GM12878 (cell line): Measurements from ENCODE around the gene ATXN2. TPM values are rescaled to one million over a fixed set of nuclear protein-coding genes. Genes with fewer than 3 reads are reported as not detected.

Source experiments
- ATAC-seq: fragments of 200-7000 bp; cut with Tn5 transposase; 3 replicates; pipeline ENCODE4 v1.9.1; 2020; ENCODE audit warnings: mild to moderate bottlenecking, moderate library complexity
- BruUV-seq: library from RNA; stranded (reverse); fragments of 400-500 nt; replicated peaks from 2 replicates; lab custom pipeline; 2021; lab: Mats Ljungman, UMichigan
- CTCF ChIA-PET: fragments of 300-600 bp; sonication (Branson Sonifier 250); formaldehyde crosslinking; extraction: SDS; loops from one replicate; lab custom pipeline; 2021; ENCODE audit warnings: inconsistent platforms; lab: Yijun Ruan, JAX
- POLR2A ChIA-PET: fragments of 350-600 bp; formaldehyde crosslinking; extraction: SDS; loops from one replicate; lab custom pipeline; 2021; ENCODE audit warnings: inconsistent platforms; lab: Charles Lee
- RAD21 ChIA-PET: fragments of 300-600 bp; sonication (Branson Sonifier 250); formaldehyde crosslinking; loops from one replicate; lab custom pipeline; 2023; ENCODE audit warnings: antibody characterized with exemption; ENCODE audit not compliant: unreplicated experiment; lab: Charles Lee
- SMC1A ChIA-PET: fragments of 300-600 bp; sonication (Branson Sonifier 250); formaldehyde crosslinking; loops from one replicate; lab custom pipeline; 2023; ENCODE audit not compliant: unreplicated experiment, uncharacterized antibody; lab: Charles Lee
- DNase-seq: peaks from one replicate; pipeline ENCODE4 v3.0.0-alpha.2; 2011; ENCODE audit warnings: low read depth, low spot score
- FAIRE-seq: peaks from 3 replicates; lab custom pipeline; 2011; peaks lifted over from hg19 to GRCh38; lab: Jason Lieb, UNC
- H2AFZ ChIP-seq: 2 replicates; pipeline ENCODE4 v1.6.0; 2011; ENCODE audit warnings: low read depth, low read length, control low read depth; ENCODE audit not compliant: control insufficient read depth
- H3K27ac ChIP-seq: 2 replicates; pipeline ENCODE4 v1.5.1; 2011; ENCODE audit warnings: control low read depth; ENCODE audit not compliant: control insufficient read depth, insufficient read depth
- H3K27me3 ChIP-seq, 2 experiments: replicated peaks in 1 of 2; 2 replicates each; pipeline versions ENCODE4 v1.6.0 to v1.6.1; 2011; ENCODE audit warnings: low read length in 1 of 2; ENCODE audit not compliant: control insufficient read depth in 2 of 2, insufficient read depth in 2 of 2
- H3K36me3 ChIP-seq, 2 experiments: 2 replicates each; pipeline ENCODE4 v1.5.1; 2011; ENCODE audit warnings: low read length in 1 of 2; ENCODE audit not compliant: control insufficient read depth in 2 of 2, insufficient read depth in 2 of 2
- H3K4me1 ChIP-seq: 2 replicates; pipeline ENCODE4 v1.6.1; 2011; ENCODE audit warnings: mild to moderate bottlenecking, low read length, moderate library complexity, mixed read lengths; ENCODE audit not compliant: control insufficient read depth, insufficient read depth
- H3K4me2 ChIP-seq: 2 replicates; pipeline ENCODE4 v1.6.0; 2011; ENCODE audit warnings: control low read depth; ENCODE audit not compliant: control insufficient read depth, insufficient read depth
- H3K4me3 ChIP-seq: fragments of 200-600 bp; sonication (generic); 2 replicates; pipeline ENCODE4 v1.5.1; 2016
- H3K79me2 ChIP-seq: 2 replicates; pipeline ENCODE4 v1.6.0; 2011; ENCODE audit warnings: low read length; ENCODE audit not compliant: control insufficient read depth, insufficient read depth
- H3K9ac ChIP-seq: 2 replicates; pipeline ENCODE4 v1.8.0; 2011; ENCODE audit warnings: low read length, control low read depth, mixed read lengths; ENCODE audit not compliant: control insufficient read depth, insufficient read depth
- H3K9me3 ChIP-seq: replicated peaks from 3 replicates; pipeline ENCODE4 v1.5.1; 2011; ENCODE audit warnings: mild to moderate bottlenecking, low read length; ENCODE audit not compliant: control insufficient read depth, insufficient read depth
- H4K20me1 ChIP-seq: 2 replicates; pipeline ENCODE4 v1.6.0; 2011; ENCODE audit not compliant: control insufficient read depth, insufficient read depth
- CHD1 ChIP-seq: IDR thresholded peaks from 2 replicates; pipeline ENCODE4 v1.6.1; 2012; ENCODE audit warnings: low read depth, low read length, improper control_type of control experiment
- EP300 ChIP-seq, 2 experiments: fragments of 150-350 bp in 1 of 2; IDR thresholded peaks; 2 replicates each; pipeline ENCODE4 v1.6.1; 2011 to 2012; ENCODE audit warnings: low read depth in 2 of 2, low read length in 2 of 2, borderline replicate concordance in 1 of 2, improper control_type of control experiment in 1 of 2, inconsistent platforms in 1 of 2; ENCODE audit not compliant: control insufficient read depth in 1 of 2
- IRF4 ChIP-seq: IDR thresholded peaks from 2 replicates; pipeline ENCODE4 v1.6.1; 2011; ENCODE audit warnings: low read depth, low read length
- JUND ChIP-seq: IDR thresholded peaks from 2 replicates; pipeline ENCODE4 v1.6.1; 2012; ENCODE audit warnings: low read depth, mild to moderate bottlenecking, low read length, improper control_type of control experiment, moderate library complexity
- KAT2A ChIP-seq: conservative IDR thresholded peaks from 2 replicates; pipeline ENCODE4 v1.6.1; 2011; ENCODE audit warnings: low read depth, low read length; ENCODE audit not compliant: control insufficient read depth
- NR2C1 ChIP-seq: fragments of 450-650 bp; IDR thresholded peaks from 2 replicates; pipeline ENCODE4 v1.6.1; 2017; ENCODE audit warnings: antibody characterized with exemption, mild to moderate bottlenecking, moderate library complexity
- POLR2A ChIP-seq: IDR thresholded peaks from 2 replicates; pipeline ENCODE4 v1.6.1; 2011; ENCODE audit warnings: low read depth, mild to moderate bottlenecking, low read length
- RCOR1 ChIP-seq: conservative IDR thresholded peaks from 2 replicates; pipeline ENCODE4 v1.6.1; 2012; ENCODE audit warnings: low read depth, low read length, improper control_type of control experiment
- RELA ChIP-seq: fragments of 450-650 bp; IDR thresholded peaks from 2 replicates; pipeline ENCODE4 v1.8.0; 2014; ENCODE audit warnings: borderline replicate concordance; ENCODE audit not compliant: partially characterized antibody
- SIN3A ChIP-seq: IDR thresholded peaks from 2 replicates; pipeline ENCODE4 v1.6.1; 2012; ENCODE audit warnings: low read depth, low read length, improper control_type of control experiment
- SUPT20H ChIP-seq: IDR thresholded peaks from 2 replicates; pipeline ENCODE4 v1.6.1; 2011; ENCODE audit warnings: low read depth, mild to moderate bottlenecking, low read length, moderate library complexity, borderline replicate concordance; ENCODE audit not compliant: control insufficient read depth
- ZBED1 ChIP-seq: IDR thresholded peaks from 2 replicates; pipeline ENCODE4 v1.6.1; 2016; ENCODE audit warnings: borderline replicate concordance
- WGBS: methylation state at CpG from one replicate; pipeline ENCODE4 v1.1.6; 2016; ENCODE audit warnings: low lambda C conversion rate; ENCODE audit not compliant: insufficient replicate concordance, insufficient coverage; ENCODE audit errors: missing lambda C conversion rate; 5-methylcytosine and 5-hydroxymethylcytosine counted together
- in situ Hi-C: fragments of 300-500 bp; cut with MboI; formaldehyde crosslinking; loops from 9 replicates; pipeline ENCODE4 v1.14.3; 2018; ENCODE audit warnings: mixed read lengths
- intact Hi-C: fragments of 100-400 bp; cut with micrococcal nuclease; formaldehyde crosslinking; loops from one replicate; pipeline ENCODE4 v1.14.2; 2022; ENCODE audit not compliant: unreplicated experiment
- polyA plus RNA-seq, 11 experiments: library from polyadenylated mRNA; depleted of rRNA in 4 of 11; unstranded in 6 of 11; stranded (reverse) in 5 of 11; fragments of >200 nt; fragmentation: Nextera tagmentation in 4 of 11; fragmentation: Illumina TruSeq in 1 of 11; extraction: Ambion mirVana in 4 of 11; extraction: Trizol in 1 of 11; gene quantifications; 1 replicate in 1 of 11; 2 replicates in 10 of 11; pipeline versions ENCODE4 v1.2.1 to v1.2.3, GENCODE V29; 2011 to 2016; ENCODE audit warnings: inconsistent platforms in 2 of 11, missing spikeins in 2 of 11, low read depth in 1 of 11
- total RNA-seq, 4 experiments: library from RNA; depleted of rRNA in 3 of 4; stranded (reverse); fragments of >200 nt in 3 of 4; fragmentation: Illumina TruSeq in 1 of 4; extraction: Trizol in 1 of 4; gene quantifications; 2 replicates each; pipeline versions ENCODE4 v1.2.1 to v1.2.3, GENCODE V29; 2013 to 2021
- TF ChIP-seq, protein P1 (sequence below): IDR thresholded peaks from 2 replicates; pipeline ENCODE4 v1.6.1; 2011; ENCODE audit warnings: borderline replicate concordance, low read depth, mild to moderate bottlenecking, moderate library complexity, mixed read lengths, low read length; ENCODE audit not compliant: insufficient read depth; ENCODE audit errors: extremely low read length
- TF ChIP-seq, protein P2 (sequence below): IDR thresholded peaks from 2 replicates; pipeline ENCODE4 v1.6.1; 2011; ENCODE audit warnings: low read depth, low read length, improper control_type of control experiment, borderline replicate concordance
- TF ChIP-seq, protein P3 (sequence below): fragments of 450-650 bp; IDR thresholded peaks from 2 replicates; pipeline ENCODE4 v1.6.1; 2016; ENCODE audit warnings: mild to moderate bottlenecking

Gene ATXN2
- total and polyA plus RNA-seq, 10 of the 15 experiments (the other 5 are each of a cell fraction or from before 2014, with no cell fraction given) = 8.8 to 31.5 (median 19.0) TPM

DNA sequence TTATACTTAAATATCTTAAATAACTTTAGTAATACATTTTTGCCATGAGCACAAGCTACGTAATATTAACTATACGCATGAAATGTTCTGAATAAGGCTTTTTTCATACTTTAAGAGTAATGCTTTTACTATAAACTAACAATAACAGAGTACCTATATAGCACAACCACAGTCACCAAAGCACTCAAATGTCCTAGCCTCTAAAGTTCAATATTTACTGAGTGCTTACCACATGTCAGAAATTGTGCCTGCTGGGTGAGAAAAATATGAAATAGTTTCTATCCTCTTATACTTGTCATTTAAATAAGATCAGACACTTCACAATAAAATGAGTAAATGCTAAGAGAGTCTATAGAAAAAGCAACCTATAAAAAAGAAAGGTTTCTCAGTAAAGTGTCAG lies 110.3 kb downstream of the ATXN2 start:
- Histone ChIP-seq H3K27me3 (no peaks in the 10 kb centered on the region), H3K9me3 (no peaks in the 10 kb centered on the region), H2AFZ (no peak overlapping the region), H3K9ac (no peak overlapping the region), H3K4me2 (no peak overlapping the region), H4K20me1 (no peaks in the 10 kb centered on the region), H3K4me3 (no peak overlapping the region), H3K4me1 (no peaks in the 10 kb centered on the region), H3K79me2 (no peaks in the 10 kb centered on the region), H3K36me3 (peaks cover 1 to 9% of the 10 kb centered on the region in 2 experiments), H3K27ac (no peak overlapping the region)
- DNase-seq (no peak), ATAC-seq (no peak), FAIRE-seq (no peak)
- POLR2A ChIA-PET = interaction anchor here (0.6 kb wide), 1 partner anchor 91 kb away, joined by 3 read pairs; no protein-coding TSS in a partner anchor
- in situ Hi-C loops = no loop called here
- CTCF ChIA-PET = interaction anchor here (2.1 kb wide), 1 partner anchor 37 kb away, joined by 4 read pairs; no protein-coding TSS in a partner anchor
- SMC1A ChIA-PET = interaction anchor here (2.0 to 2.2 kb wide), 2 partner anchors 37 to 324 kb away, joined by 5 to 6 read pairs; no protein-coding TSS in a partner anchor
- 98% methylated on average over 2 of the region's 2 CpGs for WGBS
- TF ChIP-seq NR2C1 (no peak), SUPT20H (no peak), EP300 (IDR thresholded peaks at IDR 0.05; ENCODE audit: borderline replicate concordance in 1 of 2, control insufficient read depth in 1 of 2, low read depth in 2 of 2, low read length in 2 of 2) (no peak), POLR2A (no peak), SIN3A (no peak), CHD1 (no peak), RCOR1 (no peak), KAT2A (no peak), ZBED1 (no peak), JUND (no peak), IRF4 (no peak), RELA (no peak)
- TF ChIP-seq, protein P1, sequence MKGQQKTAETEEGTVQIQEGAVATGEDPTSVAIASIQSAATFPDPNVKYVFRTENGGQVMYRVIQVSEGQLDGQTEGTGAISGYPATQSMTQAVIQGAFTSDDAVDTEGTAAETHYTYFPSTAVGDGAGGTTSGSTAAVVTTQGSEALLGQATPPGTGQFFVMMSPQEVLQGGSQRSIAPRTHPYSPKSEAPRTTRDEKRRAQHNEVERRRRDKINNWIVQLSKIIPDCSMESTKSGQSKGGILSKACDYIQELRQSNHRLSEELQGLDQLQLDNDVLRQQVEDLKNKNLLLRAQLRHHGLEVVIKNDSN = no peak
- TF ChIP-seq, protein P2, sequence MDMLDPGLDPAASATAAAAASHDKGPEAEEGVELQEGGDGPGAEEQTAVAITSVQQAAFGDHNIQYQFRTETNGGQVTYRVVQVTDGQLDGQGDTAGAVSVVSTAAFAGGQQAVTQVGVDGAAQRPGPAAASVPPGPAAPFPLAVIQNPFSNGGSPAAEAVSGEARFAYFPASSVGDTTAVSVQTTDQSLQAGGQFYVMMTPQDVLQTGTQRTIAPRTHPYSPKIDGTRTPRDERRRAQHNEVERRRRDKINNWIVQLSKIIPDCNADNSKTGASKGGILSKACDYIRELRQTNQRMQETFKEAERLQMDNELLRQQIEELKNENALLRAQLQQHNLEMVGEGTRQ = no peak
- TF ChIP-seq, protein P3, sequence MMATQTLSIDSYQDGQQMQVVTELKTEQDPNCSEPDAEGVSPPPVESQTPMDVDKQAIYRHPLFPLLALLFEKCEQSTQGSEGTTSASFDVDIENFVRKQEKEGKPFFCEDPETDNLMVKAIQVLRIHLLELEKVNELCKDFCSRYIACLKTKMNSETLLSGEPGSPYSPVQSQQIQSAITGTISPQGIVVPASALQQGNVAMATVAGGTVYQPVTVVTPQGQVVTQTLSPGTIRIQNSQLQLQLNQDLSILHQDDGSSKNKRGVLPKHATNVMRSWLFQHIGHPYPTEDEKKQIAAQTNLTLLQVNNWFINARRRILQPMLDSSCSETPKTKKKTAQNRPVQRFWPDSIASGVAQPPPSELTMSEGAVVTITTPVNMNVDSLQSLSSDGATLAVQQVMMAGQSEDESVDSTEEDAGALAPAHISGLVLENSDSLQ = no peak
- intact Hi-C loops = no loop called here
- BruUV-seq = no TSS peak
- RAD21 ChIA-PET = no interaction called here
